ENCODE results near the gene UNC5C.

- no peak for TF ChIP-seq CTCF (IDR thresholded peaks at IDR 0.05)
- TF ChIP-seq POLR2A (IDR thresholded peaks at IDR 0.05), result no peak
- TF ChIP-seq POLR2AphosphoS5 (IDR thresholded peaks at IDR 0.05), result no peak
Measured at GRCh38 chr4:95546221-95546620, 2.6 kb downstream of the UNC5C start.
